Ovary (tissue), 9 donors: ENCODE data around the gene SLC38A9. TPM values are rescaled to one million over a fixed set of nuclear protein-coding genes. Genes with fewer than 3 reads are reported as not detected.

Experiments
- DNase-seq, 5 donors: peaks; one replicate each; pipeline ENCODE4 v3.0.0-alpha.2; 2019 to 2020
- H3K27ac ChIP-seq, 2 donors: fragments of 200-600 bp; one replicate each; pipeline versions ENCODE4 v1.5.1 to v1.8.0; 2019 to 2022
- H3K27me3 ChIP-seq: fragments of 200-600 bp; one replicate; pipeline ENCODE4 v1.8.0; 2022
- H3K36me3 ChIP-seq: fragments of 200-600 bp; sonication (generic); one replicate; pipeline ENCODE4 v1.5.1; 2019
- H3K4me1 ChIP-seq: one replicate; pipeline ENCODE4 v1.8.1; 2013; ENCODE audit warnings: mild to moderate bottlenecking, moderate library complexity; ENCODE audit not compliant: insufficient read depth
- H3K4me3 ChIP-seq: fragments of 200-600 bp; sonication (generic); one replicate; pipeline ENCODE4 v1.5.1; 2017
- H3K9me3 ChIP-seq, 2 donors: fragments of 200-600 bp in 1 of 2; sonication (generic) in 1 of 2; one replicate each; pipeline versions ENCODE4 v1.5.1 to v1.8.1; 2013 to 2019; ENCODE audit warnings: mild to moderate bottlenecking in 1 of 2, moderate library complexity in 1 of 2
- CTCF ChIP-seq, 3 donors: fragments of 450-650 bp in 2 of 3; fragments of 200-600 bp in 1 of 3; IDR thresholded peaks; one replicate each; pipeline versions ENCODE4 v1.5.1 to v1.8.0; 2016 to 2022; ENCODE audit warnings: antibody characterized with exemption in 3 of 3, mild to moderate bottlenecking in 1 of 3
- EP300 ChIP-seq: sonication (generic); formaldehyde crosslinking; IDR thresholded peaks from one replicate; pipeline ENCODE4 v1.6.1; 2017; ENCODE audit warnings: antibody characterized with exemption
- POLR2A ChIP-seq: fragments of 450-650 bp; IDR thresholded peaks from one replicate; pipeline ENCODE4 v1.6.1; 2017; ENCODE audit warnings: antibody characterized with exemption, mild to moderate bottlenecking, moderate library complexity
- WGBS, 3 donors: extraction: QIAGEN DNeasy Blood & Tissue Kit in 1 of 3; methylation state at CpG; one replicate each; pipeline versions ENCODE4 v1.1.5 to v1.1.7; 2013 to 2017; 5-methylcytosine and 5-hydroxymethylcytosine counted together
- intact Hi-C, 4 donors: fragments of 100-400 bp; cut with DNase I; formaldehyde crosslinking; loops; one replicate each; pipeline versions ENCODE4 v1.11.0 to v1.15.1; 2022 to 2023
- polyA plus RNA-seq, 2 donors: library from polyadenylated mRNA; stranded (reverse); fragments of 200-250 nt in 1 of 2; fragments of 350-450 nt in 1 of 2; fragmentation: Illumina TruSeq in 1 of 2; extraction: RNeasy Lipid Tissue Mini Kit (QIAGEN cat#74804) in 1 of 2; gene quantifications; one replicate each; pipeline ENCODE4 v1.2.3, GENCODE V29; 2013 to 2014
- total RNA-seq, 7 donors: library from RNA; depleted of rRNA in 2 of 7; stranded (reverse); fragments of >200 nt in 2 of 7; fragmentation: NEBNext Ultra II Directional in 3 of 7; extraction: Animal tissue kit (Norgen Biotek cat#: 25700) in 3 of 7; gene quantifications; one replicate each; pipeline versions ENCODE4 v1.1.0 to v1.2.4, GENCODE V29; 2016 to 2023
- donor health status: DM: no; HTN: no; CAD: no; lungs with moderate emphysema.
- donor health status: DM: no; HTN: no; CAD: no.
- donor health status: Bipolar disorder and iron deficiency.
- donor health status: DM: yes; HTN: yes; CAD: no.
- donor health status: DM: no; HTN: no; CAD: no.
- donor health status: DM: yes; HTN: yes; CAD: no.

SLC38A9 gene
- total and polyA plus RNA-seq, 9 donors: 7.9 to 29.6 (median 16.2) TPM

- Histone ChIP-seq H3K27me3 (no peaks in the 10 kb centered on the region), H3K9me3 (peaks cover 0 to 3% of the 10 kb centered on the region in 2 donors), H3K4me3 (no peak overlapping the region), H3K36me3 (no peaks in the 10 kb centered on the region), H3K27ac (no peak overlapping the region), H3K4me1 (peaks cover 8% of the 10 kb centered on the region)
- TF ChIP-seq CTCF (IDR thresholded peaks at IDR 0.05) (no peak), POLR2A (no peak)
- 77 to 81% (median 80%) methylated on average over 6 of the region's 6 CpGs for WGBS, 3 donors
- no peak for DNase-seq
- intact Hi-C loops: no loop called here
Measured at GRCh38 chr5:55714749-55715148, 2.6 kb upstream of the SLC38A9 start.

- no peak for DNase-seq
- H3K27me3 ChIP-seq: no peaks in the 10 kb centered on the region
- H3K9me3 ChIP-seq: peaks cover 0 to 3% of the 10 kb centered on the region in 2 donors
- no peaks in the 10 kb centered on the region for H3K36me3 ChIP-seq
- intact Hi-C loops: no loop called here
- no peak overlapping the region for H3K27ac ChIP-seq
- peaks cover 8% of the 10 kb centered on the region for H3K4me1 ChIP-seq
- WGBS, 3 donors: 52 to 59% (median 53%) methylated on average over 1 of the region's 1 CpG
- TF ChIP-seq EP300 (no peak), POLR2A (no peak), CTCF (IDR thresholded peaks at IDR 0.05) (no peak)
- H3K4me3 ChIP-seq: no peak overlapping the region
Measured at GRCh38 chr5:55714339-55714738, 2.2 kb upstream of the SLC38A9 start.

- intact Hi-C loops: no loop called here
- no peak overlapping the region for H3K27ac ChIP-seq
- TF ChIP-seq CTCF (IDR thresholded peaks at IDR 0.05) (no peak), EP300 (no peak), POLR2A (no peak)
- 20 to 57% (median 50%) methylated on average over 3 of the region's 3 CpGs for WGBS, 3 donors
- H3K27me3 ChIP-seq: no peaks in the 10 kb centered on the region
- H3K36me3 ChIP-seq: no peaks in the 10 kb centered on the region
- H3K4me1 ChIP-seq: peaks cover 8% of the 10 kb centered on the region
- no peak for DNase-seq
- no peak overlapping the region for H3K4me3 ChIP-seq
- peaks cover 0 to 3% of the 10 kb centered on the region in 2 donors for H3K9me3 ChIP-seq
Measured at GRCh38 chr5:55713871-55714270, 1.7 kb upstream of the SLC38A9 start.

DNA sequence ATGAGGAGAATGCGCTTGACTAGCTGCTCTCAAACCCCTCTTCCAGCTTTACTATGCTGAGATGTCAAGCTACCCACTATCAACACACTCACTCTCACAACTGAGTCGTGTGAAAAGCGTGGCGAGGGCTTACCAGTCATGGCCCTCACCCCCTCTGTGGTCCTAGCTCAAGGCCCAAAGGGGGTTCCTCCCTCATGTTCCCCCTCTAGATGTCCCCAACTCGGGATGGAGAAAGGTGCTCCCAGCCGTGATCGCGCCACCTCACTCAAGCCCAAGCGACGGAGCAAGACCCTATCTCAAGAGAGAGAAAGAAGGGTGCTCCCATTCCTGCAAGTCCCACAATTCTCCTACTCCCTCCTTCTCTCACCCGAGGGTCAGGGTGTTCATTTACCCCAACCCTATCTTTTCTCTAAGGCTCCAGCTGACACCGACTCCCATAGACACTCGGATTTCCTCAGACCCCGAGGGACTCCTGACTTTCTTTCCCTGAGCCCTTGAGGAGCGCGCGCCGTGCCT, 559 bp downstream of the SLC38A9 start:
- Histone ChIP-seq H3K27me3 (no peaks in the 10 kb centered on the region), H3K36me3 (no peaks in the 10 kb centered on the region), H3K4me3 (peak overlapping the region; percentile 54), H3K9me3 (no peaks in the 10 kb centered on the region), H3K4me1 (peaks cover 8% of the 10 kb centered on the region), H3K27ac (peak overlapping the region in 1 of 2 donors; percentile 3)
- 5 to 9% (median 7%) methylated on average over 18 of the region's 18 CpGs for WGBS, 3 donors
- intact Hi-C loops: no loop called here
- peak in 1 of 5 donors; percentile 31 for DNase-seq
- TF ChIP-seq POLR2A: no peak
- TF ChIP-seq CTCF (IDR thresholded peaks at IDR 0.05): no peak
- TF ChIP-seq EP300: no peak
